IMR-90 (cell line): ENCODE data around the gene EXOC6B. TPM values are rescaled to one million over a fixed set of nuclear protein-coding genes. Genes with fewer than 3 reads are reported as not detected.

ENCODE experiments used
- ATAC-seq: fragments of 200-7000 bp; cut with Tn5 transposase; 2 replicates; pipeline ENCODE4 v1.9.1; 2020; ENCODE audit warnings: low read depth, mild to moderate bottlenecking, moderate library complexity
- BruUV-seq: library from RNA; stranded (reverse); fragments of 400-500 nt; replicated peaks from 2 replicates; lab custom pipeline; 2021; lab: Mats Ljungman, UMichigan
- CTCF ChIA-PET: fragments of 300-600 bp; formaldehyde crosslinking; extraction: SDS; loops from one replicate; lab custom pipeline; 2021; ENCODE audit warnings: antibody characterized with exemption; lab: Yijun Ruan, JAX
- POLR2A ChIA-PET: fragments of 300-600 bp; sonication (Branson Sonifier 250); formaldehyde crosslinking; loops from one replicate; lab custom pipeline; 2022; ENCODE audit warnings: antibody characterized with exemption; ENCODE audit not compliant: unreplicated experiment; lab: Charles Lee
- DNase-seq: peaks from one replicate; pipeline ENCODE4 v3.0.0; 2013
- H2AFZ ChIP-seq: replicated peaks from 2 replicates; pipeline ENCODE3; 2013; ENCODE audit warnings: low read length, mild to moderate bottlenecking; ENCODE audit not compliant: poor library complexity
- H2AK5ac ChIP-seq: 2 replicates; pipeline ENCODE4 v1.6.1; 2013; ENCODE audit warnings: low read depth, low read length, inconsistent platforms
- H2AK9ac ChIP-seq: replicated peaks from 2 replicates; pipeline ENCODE3; 2013; ENCODE audit warnings: mild to moderate bottlenecking, low read depth, low read length, moderate library complexity; ENCODE audit not compliant: poor library complexity
- H2BK120ac ChIP-seq: 2 replicates; pipeline ENCODE4 v1.6.1; 2013; ENCODE audit warnings: low read depth, low read length, inconsistent platforms
- H2BK15ac ChIP-seq: 3 replicates; pipeline ENCODE4 v1.6.1; 2013; ENCODE audit warnings: low read depth, low read length, inconsistent platforms
- H2BK20ac ChIP-seq: 2 replicates; pipeline ENCODE4 v1.6.1; 2013; ENCODE audit warnings: low read depth, mild to moderate bottlenecking, inconsistent platforms, low read length, moderate library complexity
- H2BK5ac ChIP-seq: 2 replicates; pipeline ENCODE4 v1.6.1; 2013; ENCODE audit warnings: mild to moderate bottlenecking, low read depth, low read length, inconsistent platforms; ENCODE audit not compliant: poor library complexity, severe bottlenecking
- H3K14ac ChIP-seq: replicated peaks from 2 replicates; pipeline ENCODE4 v1.6.1; 2013; ENCODE audit warnings: low read depth, low read length, inconsistent platforms
- H3K18ac ChIP-seq: 2 replicates; pipeline ENCODE4 v1.6.1; 2013; ENCODE audit warnings: low read depth, low read length, control low read depth
- H3K23ac ChIP-seq: 2 replicates; pipeline ENCODE4 v1.6.1; 2013; ENCODE audit warnings: low read depth, low read length, inconsistent platforms
- H3K27ac ChIP-seq: 2 replicates; pipeline ENCODE4 v1.5.1; 2013; ENCODE audit warnings: mild to moderate bottlenecking, control low read depth, low read length; ENCODE audit not compliant: insufficient read depth
- H3K27me3 ChIP-seq: 2 replicates; pipeline ENCODE4 v1.6.1; 2013; ENCODE audit warnings: low read length; ENCODE audit not compliant: control insufficient read depth, insufficient read depth
- H3K36me3 ChIP-seq: 2 replicates; pipeline ENCODE4 v1.6.1; 2013; ENCODE audit warnings: low read length, mixed read lengths; ENCODE audit not compliant: control insufficient read depth, insufficient read depth
- H3K4ac ChIP-seq: 2 replicates; pipeline ENCODE4 v1.6.1; 2013; ENCODE audit warnings: low read depth, low read length, inconsistent platforms
- H3K4me1 ChIP-seq: 2 replicates; pipeline ENCODE4 v1.6.1; 2013; ENCODE audit warnings: low read length, mixed read lengths; ENCODE audit not compliant: control insufficient read depth, insufficient read depth
- H3K4me2 ChIP-seq: 2 replicates; pipeline ENCODE4 v1.6.1; 2013; ENCODE audit warnings: low read depth, mild to moderate bottlenecking, control low read depth, low read length, moderate library complexity
- H3K4me3 ChIP-seq: 2 replicates; pipeline ENCODE4 v1.5.1; 2013; ENCODE audit warnings: low read depth, mild to moderate bottlenecking, control low read depth, low read length, moderate library complexity; ENCODE audit not compliant: insufficient read depth
- H3K56ac ChIP-seq: 2 replicates; pipeline ENCODE4 v1.6.1; 2013; ENCODE audit warnings: low read length, inconsistent platforms; ENCODE audit not compliant: insufficient read depth; ENCODE audit errors: extremely low read depth
- H3K79me1 ChIP-seq, 2 experiments: 2 replicates each; pipeline ENCODE4 v1.6.1; 2013; ENCODE audit warnings: low read length in 2 of 2, inconsistent platforms in 1 of 2, low read depth in 1 of 2
- H3K9ac ChIP-seq: 2 replicates; pipeline ENCODE4 v1.6.1; 2013; ENCODE audit warnings: low read depth, low read length, control low read depth
- H3K9me1 ChIP-seq: 2 replicates; pipeline ENCODE4 v1.6.1; 2013; ENCODE audit warnings: low read length, inconsistent platforms; ENCODE audit not compliant: insufficient read depth
- H3K9me3 ChIP-seq: 2 replicates; pipeline ENCODE4 v1.6.1; 2013; ENCODE audit warnings: low read length; ENCODE audit not compliant: control insufficient read depth, insufficient read depth
- H4K20me1 ChIP-seq: 2 replicates; pipeline ENCODE4 v1.6.1; 2013; ENCODE audit warnings: low read length, inconsistent platforms; ENCODE audit not compliant: insufficient read depth
- H4K5ac ChIP-seq: 2 replicates; pipeline ENCODE4 v1.6.1; 2013; ENCODE audit warnings: mild to moderate bottlenecking, low read depth, low read length, control low read depth
- H4K8ac ChIP-seq, 2 experiments: 2 replicates each; pipeline ENCODE4 v1.6.1; 2013; ENCODE audit warnings: low read depth in 2 of 2, low read length in 2 of 2, control low read depth in 1 of 2, inconsistent platforms in 1 of 2
- H4K91ac ChIP-seq: 2 replicates; pipeline ENCODE4 v1.6.1; 2013; ENCODE audit warnings: low read depth, low read length, inconsistent platforms; ENCODE audit not compliant: insufficient read depth
- CEBPB ChIP-seq: IDR thresholded peaks from 2 replicates; pipeline ENCODE4 v1.6.1; 2012; ENCODE audit warnings: low read depth, low read length, improper control_type of control experiment
- FOS ChIP-seq: fragments of 150-350 bp; IDR thresholded peaks from 2 replicates; pipeline ENCODE4 v1.6.1; 2016; ENCODE audit warnings: low read depth, low read length
- MAFK ChIP-seq: IDR thresholded peaks from 2 replicates; pipeline ENCODE4 v1.6.1; 2012; ENCODE audit warnings: low read depth, low read length, improper control_type of control experiment
- WGBS, 2 experiments: methylation state at CpG; one replicate each; pipeline versions ENCODE4 v1.1.5 to v1.1.7; 2013; ENCODE audit warnings: missing lambda C conversion rate in 2 of 2; ENCODE audit not compliant: insufficient read length in 1 of 2; ENCODE audit errors: extremely low coverage in 2 of 2; 5-methylcytosine and 5-hydroxymethylcytosine counted together
- dilution Hi-C: fragments of 300-500 bp; cut with HindIII; formaldehyde crosslinking; loops from one replicate; pipeline ENCODE4 v1.14.3; 2018; ENCODE audit warnings: low sequenced_read_pairs; ENCODE audit not compliant: unreplicated experiment
- in situ Hi-C: fragments of 300-500 bp; cut with MboI; formaldehyde crosslinking; loops from 3 replicates; pipeline ENCODE4 v1.14.3; 2019; ENCODE audit warnings: low sequenced_read_pairs, inconsistent platforms, mixed read lengths
- intact Hi-C: fragments of 100-400 bp; cut with micrococcal nuclease; formaldehyde crosslinking; loops from 2 replicates; pipeline ENCODE4 v1.10.0; 2022
- polyA plus RNA-seq, 3 experiments: library from polyadenylated mRNA; depleted of rRNA; stranded (reverse); fragments of >200 nt; gene quantifications; 2 replicates each; pipeline ENCODE4 v1.2.3, GENCODE V29; 2012; ENCODE audit warnings: low replicate concordance in 1 of 3
- total RNA-seq: library from RNA; depleted of rRNA; stranded (reverse); fragments of >200 nt; gene quantifications from 2 replicates; pipeline ENCODE4 v1.2.3, GENCODE V29; 2012

EXOC6B gene
- total and polyA plus RNA-seq, 2 of the 4 experiments (the other 2 are of a cell fraction), result 10.2 to 29.4 TPM

- no CpG with 5 or more reads among the region's 1 CpG for WGBS, 2 experiments
- no peak overlapping the region for H2AFZ ChIP-seq
- TF ChIP-seq FOS (no peak), MAFK (0 out of 2 replicates have a peak, but pooled peaks have one; percentile 51), CEBPB (peak; percentile 37; the same call in 1 of the 2 replicates)
Measured at GRCh38 chr2:72293620-72294019, 532.2 kb downstream of the EXOC6B start.

More at GRCh38 chr2:72293620-72294019, 532.2 kb downstream of the EXOC6B start:
- Histone ChIP-seq H3K27me3 (no peaks in the 10 kb centered on the region), H2BK20ac (no peak overlapping the region), H4K20me1 (no peaks in the 10 kb centered on the region), H3K18ac (no peak overlapping the region), H3K4me1 (no peaks in the 10 kb centered on the region), H3K79me1 (no peaks in the 10 kb centered on the region), H3K4ac (no peak overlapping the region), H4K5ac (no peak overlapping the region), H4K8ac (no peak overlapping the region), H3K9me1 (no peaks in the 10 kb centered on the region), H2BK5ac (no peak overlapping the region), H3K14ac (no peak overlapping the region), H3K9ac (no peak overlapping the region), H3K27ac (no peak overlapping the region), H3K23ac (no peak overlapping the region), H2AK5ac (no peak overlapping the region), H4K91ac (no peak overlapping the region), H2BK15ac (no peak overlapping the region), H3K4me3 (no peak overlapping the region), H3K56ac (no peak overlapping the region), H3K4me2 (no peak overlapping the region), H3K9me3 (no peaks in the 10 kb centered on the region), H2BK120ac (no peak overlapping the region), H3K36me3 (no peaks in the 10 kb centered on the region), H2AK9ac (no peak overlapping the region)
- BruUV-seq, result no TSS peak
- dilution Hi-C loops, result no loop called here
- intact Hi-C loops, result no loop called here
- ChIA-PET POLR2A (no interaction called here), CTCF (no interaction called here)
- in situ Hi-C loops, result no loop called here
- ATAC-seq (peak; percentile 62), DNase-seq (peak; percentile 75)
